ENCODE data around the gene SYTL5.

The SYTL5 gene

DNA sequence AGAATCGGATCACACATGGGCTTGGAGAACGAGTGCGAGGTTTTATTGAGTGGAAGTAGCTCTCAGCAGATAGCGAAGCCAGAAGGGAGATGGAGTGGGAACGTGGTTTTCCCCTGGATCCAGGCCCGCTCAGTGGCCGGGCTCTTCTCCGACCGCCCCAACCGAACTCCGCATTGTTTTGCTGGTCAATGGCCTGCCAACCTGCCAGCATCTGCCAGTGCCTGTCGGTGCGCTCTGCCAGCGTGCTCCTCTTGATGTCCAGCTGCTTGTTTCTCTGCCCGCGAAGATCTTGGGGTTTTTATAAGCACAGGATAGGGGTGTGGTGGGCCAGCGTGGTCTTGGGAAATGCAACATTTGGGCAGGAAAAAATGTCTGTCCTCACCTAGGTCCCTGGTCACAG is 5.6 kb upstream of the SYTL5 start:
- Histone ChIP-seq H3K14ac (ENCODE audit: low read length) (no peak overlapping the region), H3K27me3 (ENCODE audit: control insufficient read depth in 3 of 3, insufficient read depth in 3 of 3, low read depth in 1 of 3, low read length in 3 of 3) (no peaks in the 10 kb centered on the region), H3K9me3 (replicated peaks in 1 of 2; ENCODE audit: control insufficient read depth in 2 of 2, insufficient read depth in 1 of 2, low read depth in 1 of 2, low read length in 2 of 2) (no peaks in the 10 kb centered on the region), H2AK5ac (ENCODE audit: low read depth, low read length) (no peak overlapping the region), H3K4me3 (ENCODE audit: low read length in 2 of 2) (no peak overlapping the region), H2BK12ac (ENCODE audit: low read length) (no peak overlapping the region), H3K18ac (ENCODE audit: low read length) (no peak overlapping the region), H3K9ac (ENCODE audit: low read depth, low read length, poor library complexity) (no peak overlapping the region), H4K91ac (ENCODE audit: low read depth, low read length, poor library complexity) (no peak overlapping the region), H2BK15ac (ENCODE audit: low read length) (no peak overlapping the region), H2BK120ac (ENCODE audit: low read depth, low read length) (no peak overlapping the region), H3K4me1 (ENCODE audit: control insufficient read depth in 2 of 2, insufficient read depth in 1 of 2, low read depth in 1 of 2, low read length in 2 of 2) (no peaks in the 10 kb centered on the region), H3K4ac (ENCODE audit: low read length) (no peak overlapping the region), H2AFZ (ENCODE audit: low read length) (no peak overlapping the region), H3K4me2 (ENCODE audit: insufficient read depth, low read length, poor library complexity, severe bottlenecking) (no peak overlapping the region), H3K79me1 (ENCODE audit: low read depth, low read length) (peaks cover 4% of the 10 kb centered on the region), H3K23ac (ENCODE audit: low read depth, low read length, poor library complexity) (no peak overlapping the region), H4K8ac (ENCODE audit: low read depth, low read length) (no peak overlapping the region), H2BK5ac (ENCODE audit: low read length) (no peak overlapping the region), H3K27ac (replicated peaks; ENCODE audit: low read length) (no peak overlapping the region), H3K36me3 (replicated peaks in 1 of 2; ENCODE audit: control insufficient read depth in 2 of 2, insufficient read depth in 2 of 2, low read length in 2 of 2) (no peaks in the 10 kb centered on the region)
- no CpG with 5 or more reads among the region's 17 CpGs for WGBS, 2 donors (ENCODE audit: extremely low coverage in 2 of 2, insufficient read length in 2 of 2, insufficient replicate concordance in 1 of 2)
- DNase-seq (ENCODE audit: low spot score), result no peak

DNA sequence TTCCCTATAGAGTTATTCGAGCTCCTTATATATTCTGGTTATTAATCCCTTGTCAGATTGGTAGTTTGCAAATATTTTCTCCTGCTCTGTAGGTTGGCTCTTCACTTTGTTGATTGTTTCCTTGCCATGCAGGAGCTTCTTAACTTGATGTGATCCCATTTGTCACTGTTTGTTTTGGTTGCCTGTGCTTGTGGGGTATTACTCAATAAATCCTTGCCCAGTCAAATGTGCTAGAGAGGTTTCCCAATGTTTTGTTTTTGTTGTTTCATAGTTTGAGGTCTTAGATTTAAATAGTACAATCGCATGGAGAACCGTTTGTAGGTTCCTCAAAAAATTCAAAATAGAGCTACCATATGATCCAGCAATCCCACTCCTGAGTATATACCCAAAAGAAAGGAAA is 2.3 kb upstream of the SYTL5 start:
- DNase-seq (ENCODE audit: low spot score), result no peak
- Histone ChIP-seq H4K8ac (ENCODE audit: low read depth, low read length) (no peak overlapping the region), H3K4ac (ENCODE audit: low read length) (no peak overlapping the region), H3K9ac (ENCODE audit: low read depth, low read length, poor library complexity) (no peak overlapping the region), H3K23ac (ENCODE audit: low read depth, low read length, poor library complexity) (no peak overlapping the region), H3K14ac (ENCODE audit: low read length) (no peak overlapping the region), H4K91ac (ENCODE audit: low read depth, low read length, poor library complexity) (no peak overlapping the region), H2AK5ac (ENCODE audit: low read depth, low read length) (no peak overlapping the region), H3K4me1 (ENCODE audit: control insufficient read depth in 2 of 2, insufficient read depth in 1 of 2, low read depth in 1 of 2, low read length in 2 of 2) (no peaks in the 10 kb centered on the region), H2BK15ac (ENCODE audit: low read length) (no peak overlapping the region), H3K27ac (replicated peaks; ENCODE audit: low read length) (no peak overlapping the region), H3K27me3 (ENCODE audit: control insufficient read depth in 3 of 3, insufficient read depth in 3 of 3, low read depth in 1 of 3, low read length in 3 of 3) (no peaks in the 10 kb centered on the region), H2BK120ac (ENCODE audit: low read depth, low read length) (no peak overlapping the region), H3K9me3 (replicated peaks in 1 of 2; ENCODE audit: control insufficient read depth in 2 of 2, insufficient read depth in 1 of 2, low read depth in 1 of 2, low read length in 2 of 2) (no peaks in the 10 kb centered on the region), H3K4me2 (ENCODE audit: insufficient read depth, low read length, poor library complexity, severe bottlenecking) (no peak overlapping the region), H2BK12ac (ENCODE audit: low read length) (no peak overlapping the region), H3K36me3 (replicated peaks in 1 of 2; ENCODE audit: control insufficient read depth in 2 of 2, insufficient read depth in 2 of 2, low read length in 2 of 2) (no peaks in the 10 kb centered on the region), H2BK5ac (ENCODE audit: low read length) (no peak overlapping the region), H3K79me1 (ENCODE audit: low read depth, low read length) (peaks cover 4% of the 10 kb centered on the region), H3K4me3 (ENCODE audit: low read length in 2 of 2) (no peak overlapping the region), H3K18ac (ENCODE audit: low read length) (no peak overlapping the region), H2AFZ (ENCODE audit: low read length) (no peak overlapping the region)
- WGBS, 2 donors (ENCODE audit: extremely low coverage in 2 of 2, insufficient read length in 2 of 2, insufficient replicate concordance in 1 of 2), result no CpG with 5 or more reads among the region's 3 CpGs

DNA sequence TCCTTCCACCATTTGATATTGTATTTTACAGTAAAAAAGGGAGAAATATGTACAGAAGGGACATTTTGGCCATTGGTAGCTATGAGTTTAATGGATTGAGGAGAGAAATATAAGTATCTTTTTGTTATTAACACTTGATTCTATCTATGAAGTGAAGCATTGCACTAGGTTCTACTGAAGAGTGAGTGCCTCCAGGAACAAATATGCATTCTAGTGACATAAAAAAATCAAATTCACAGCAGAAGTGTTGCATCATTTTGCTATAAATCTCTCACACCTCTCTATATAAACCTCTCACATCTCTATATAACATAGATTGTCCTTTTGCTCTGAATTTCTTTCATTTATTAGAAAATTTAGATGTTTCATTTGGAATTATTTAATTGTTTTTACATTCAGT is 425 bp downstream of the SYTL5 start:
- Histone ChIP-seq H3K36me3 (replicated peaks in 1 of 2; ENCODE audit: control insufficient read depth in 2 of 2, insufficient read depth in 2 of 2, low read length in 2 of 2) (no peaks in the 10 kb centered on the region), H4K8ac (ENCODE audit: low read depth, low read length) (no peak overlapping the region)

DNA sequence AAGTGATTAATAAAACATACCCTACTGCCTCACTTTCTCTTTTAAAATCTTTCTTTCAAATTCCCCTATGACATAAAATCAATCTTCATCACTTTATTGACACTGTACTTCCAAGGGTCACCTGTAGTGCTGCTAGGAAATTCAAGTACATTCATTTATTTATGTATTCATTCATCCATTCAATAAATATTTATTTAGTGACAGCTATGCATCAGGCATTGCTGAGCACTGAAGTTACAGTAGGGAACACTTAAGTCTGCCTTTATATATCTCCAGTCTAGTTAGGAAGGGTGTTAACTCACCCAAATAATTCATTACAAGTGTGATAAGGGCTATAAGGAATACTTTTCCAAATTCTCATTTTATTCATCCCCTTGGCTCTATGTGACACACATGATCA is 2.3 kb downstream of the SYTL5 start:
- H3K9me3 ChIP-seq (replicated peaks in 1 of 2; ENCODE audit: control insufficient read depth in 2 of 2, insufficient read depth in 1 of 2, low read depth in 1 of 2, low read length in 2 of 2), result no peaks in the 10 kb centered on the region
- H4K91ac ChIP-seq (ENCODE audit: low read depth, low read length, poor library complexity), result no peak overlapping the region
- peaks cover 0 to 2% (median 0%) of the 10 kb centered on the region in 3 experiments for H3K27me3 ChIP-seq (ENCODE audit: control insufficient read depth in 3 of 3, insufficient read depth in 3 of 3, low read depth in 1 of 3, low read length in 3 of 3)
- H3K79me1 ChIP-seq (ENCODE audit: low read depth, low read length), result no peaks in the 10 kb centered on the region
- no peaks in the 10 kb centered on the region for H3K36me3 ChIP-seq (replicated peaks in 1 of 2; ENCODE audit: control insufficient read depth in 2 of 2, insufficient read depth in 2 of 2, low read length in 2 of 2)
- no peak overlapping the region for H3K4ac ChIP-seq (ENCODE audit: low read length)
- H2BK12ac ChIP-seq (ENCODE audit: low read length), result no peak overlapping the region
- no peak overlapping the region for H3K14ac ChIP-seq (ENCODE audit: low read length)
- no peak overlapping the region for H2BK15ac ChIP-seq (ENCODE audit: low read length)
- H3K23ac ChIP-seq (ENCODE audit: low read depth, low read length, poor library complexity), result no peak overlapping the region
- H3K4me3 ChIP-seq (ENCODE audit: low read length in 2 of 2), result no peak overlapping the region
- H2BK120ac ChIP-seq (ENCODE audit: low read depth, low read length), result no peak overlapping the region
- no peaks in the 10 kb centered on the region for H3K4me1 ChIP-seq (ENCODE audit: control insufficient read depth in 2 of 2, insufficient read depth in 1 of 2, low read depth in 1 of 2, low read length in 2 of 2)
- no peak overlapping the region for H3K9ac ChIP-seq (ENCODE audit: low read depth, low read length, poor library complexity)
- no peak for DNase-seq (ENCODE audit: low spot score)
- H2AK5ac ChIP-seq (ENCODE audit: low read depth, low read length), result no peak overlapping the region
- no peak overlapping the region for H3K27ac ChIP-seq (replicated peaks; ENCODE audit: low read length)
- no peak overlapping the region for H2BK5ac ChIP-seq (ENCODE audit: low read length)
- no peak overlapping the region for H2AFZ ChIP-seq (ENCODE audit: low read length)
- H3K18ac ChIP-seq (ENCODE audit: low read length), result no peak overlapping the region
- no peak overlapping the region for H3K4me2 ChIP-seq (ENCODE audit: insufficient read depth, low read length, poor library complexity, severe bottlenecking)
- H4K8ac ChIP-seq (ENCODE audit: low read depth, low read length), result no peak overlapping the region

More for the DNA sequence above, 425 bp downstream of the SYTL5 start:
- DNase-seq (ENCODE audit: low spot score), result no peak
- no peak overlapping the region for H3K27ac ChIP-seq (replicated peaks; ENCODE audit: low read length)
- H3K4me2 ChIP-seq (ENCODE audit: insufficient read depth, low read length, poor library complexity, severe bottlenecking), result no peak overlapping the region
- no peak overlapping the region for H2AFZ ChIP-seq (ENCODE audit: low read length)
- no peak overlapping the region for H3K4me3 ChIP-seq (ENCODE audit: low read length in 2 of 2)
- no peak overlapping the region for H2BK5ac ChIP-seq (ENCODE audit: low read length)
- no peak overlapping the region for H2BK15ac ChIP-seq (ENCODE audit: low read length)
- H4K91ac ChIP-seq (ENCODE audit: low read depth, low read length, poor library complexity), result no peak overlapping the region
- H2AK5ac ChIP-seq (ENCODE audit: low read depth, low read length), result no peak overlapping the region
- no peak overlapping the region for H3K18ac ChIP-seq (ENCODE audit: low read length)
- no peak overlapping the region for H3K9ac ChIP-seq (ENCODE audit: low read depth, low read length, poor library complexity)
- H3K23ac ChIP-seq (ENCODE audit: low read depth, low read length, poor library complexity), result no peak overlapping the region
- no peaks in the 10 kb centered on the region for H3K79me1 ChIP-seq (ENCODE audit: low read depth, low read length)
- no peak overlapping the region for H2BK120ac ChIP-seq (ENCODE audit: low read depth, low read length)
- no peaks in the 10 kb centered on the region for H3K4me1 ChIP-seq (ENCODE audit: control insufficient read depth in 2 of 2, insufficient read depth in 1 of 2, low read depth in 1 of 2, low read length in 2 of 2)
- H3K14ac ChIP-seq (ENCODE audit: low read length), result no peak overlapping the region
- H3K27me3 ChIP-seq (ENCODE audit: control insufficient read depth in 3 of 3, insufficient read depth in 3 of 3, low read depth in 1 of 3, low read length in 3 of 3), result peaks cover 0 to 2% (median 0%) of the 10 kb centered on the region in 3 experiments
- no peak overlapping the region for H3K4ac ChIP-seq (ENCODE audit: low read length)
- no peak overlapping the region for H2BK12ac ChIP-seq (ENCODE audit: low read length)
- H3K9me3 ChIP-seq (replicated peaks in 1 of 2; ENCODE audit: control insufficient read depth in 2 of 2, insufficient read depth in 1 of 2, low read depth in 1 of 2, low read length in 2 of 2), result no peaks in the 10 kb centered on the region

All from neuronal stem cell (in vitro differentiated cells).